GM19467 (cell line): ENCODE measurements around the gene CST4.
A peak's percentile ranks its signal among the peaks of the same experiment; 100 is the strongest.
"Not testable (repeated sequence)": the region's sequence is repeated elsewhere in the genome, so short reads cannot be mapped to it uniquely, and the experiment has no call there.

Source experiments
- ATAC-seq: cut with Tn5 transposase; IDR thresholded peaks from one replicate; pipeline ENCODE4 v1.9.1; 2021; ENCODE audit warnings: mild to moderate bottlenecking, moderate library complexity; ENCODE audit not compliant: unreplicated experiment

The CST4 gene

DNA sequence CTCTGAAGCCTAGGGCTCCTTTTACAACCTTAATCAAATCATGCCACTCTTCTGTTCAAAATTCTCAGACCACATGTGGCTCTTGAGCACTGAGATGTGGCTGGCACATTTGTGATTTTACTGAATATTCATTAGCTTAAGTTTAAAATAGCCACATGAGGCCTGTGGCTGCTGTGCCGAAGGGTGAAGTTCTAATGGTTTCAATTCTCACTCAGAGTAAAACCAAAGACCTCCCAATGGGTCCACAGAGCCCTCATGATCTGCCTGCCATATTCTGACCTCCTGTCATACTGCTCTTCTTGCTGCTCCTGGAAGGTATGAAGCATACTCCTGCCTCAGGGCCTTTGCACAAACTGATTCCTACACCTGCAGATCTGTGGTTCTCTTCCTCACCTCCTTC lies 43.3 kb downstream of the CST4 start:
- no peak for ATAC-seq

- ATAC-seq, result no peak
Observed at GRCh38 chr20:23644164-23644563, 44.7 kb downstream of the CST4 start.

DNA sequence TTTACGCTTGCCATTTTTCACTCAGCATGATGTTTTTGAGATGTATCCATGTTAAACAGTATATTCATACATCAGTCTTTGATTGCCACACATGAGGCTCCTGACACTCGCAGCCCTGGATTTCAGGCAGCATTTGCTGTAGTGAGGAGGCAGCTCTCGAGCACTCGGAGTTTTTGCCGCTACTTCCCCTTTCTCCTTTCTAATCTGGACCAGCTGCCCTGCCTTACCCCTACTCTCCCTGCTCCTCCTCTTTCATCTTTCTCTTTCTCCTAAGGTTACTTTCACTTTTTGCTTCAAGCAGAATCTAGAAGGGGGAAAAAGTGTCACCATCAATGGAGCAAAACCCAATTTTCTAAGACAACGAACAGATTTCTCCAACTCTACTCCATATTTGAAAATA lies 45.2 kb downstream of the CST4 start:
- peak; percentile 43 for ATAC-seq

DNA sequence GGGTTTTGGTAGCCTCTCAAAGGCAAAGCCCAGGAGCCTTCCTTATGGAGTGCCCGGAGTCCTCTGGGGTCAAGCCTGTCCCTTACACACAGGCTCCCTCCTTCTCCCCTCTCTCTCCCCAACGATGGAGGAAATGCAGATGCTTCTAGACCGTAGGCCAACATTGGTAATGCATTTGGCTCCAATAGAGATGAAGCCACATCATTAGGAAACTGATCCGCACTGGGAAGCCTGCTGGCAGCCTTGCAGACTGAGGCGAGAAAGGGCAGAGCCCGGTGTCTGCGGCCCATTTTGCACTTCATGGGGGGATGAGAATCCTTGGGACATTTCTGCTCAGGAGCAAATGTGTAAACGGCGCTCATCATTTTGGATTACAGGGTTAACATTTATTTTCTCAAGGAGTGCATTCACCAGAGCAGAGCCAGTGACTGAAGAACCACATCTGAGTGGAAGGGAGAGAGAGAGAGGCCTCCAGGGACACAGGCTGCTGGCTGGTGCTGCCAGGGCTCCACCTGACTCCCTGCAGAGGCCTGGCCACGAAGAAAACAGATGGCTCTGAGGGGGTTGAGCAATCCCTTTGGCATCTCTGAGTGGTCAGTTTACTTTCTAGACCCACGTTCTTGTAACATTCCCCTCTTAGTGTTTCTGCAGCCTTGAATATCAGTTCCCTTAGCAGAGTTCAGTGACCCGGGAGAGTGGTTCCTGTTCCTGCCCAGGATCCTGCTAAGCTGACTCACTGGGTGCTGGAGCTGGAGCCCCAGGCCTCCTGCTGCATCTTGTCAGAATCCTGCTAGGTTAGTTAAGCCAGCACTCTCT lies 46.7 kb downstream of the CST4 start:
- ATAC-seq, result no peak

DNA sequence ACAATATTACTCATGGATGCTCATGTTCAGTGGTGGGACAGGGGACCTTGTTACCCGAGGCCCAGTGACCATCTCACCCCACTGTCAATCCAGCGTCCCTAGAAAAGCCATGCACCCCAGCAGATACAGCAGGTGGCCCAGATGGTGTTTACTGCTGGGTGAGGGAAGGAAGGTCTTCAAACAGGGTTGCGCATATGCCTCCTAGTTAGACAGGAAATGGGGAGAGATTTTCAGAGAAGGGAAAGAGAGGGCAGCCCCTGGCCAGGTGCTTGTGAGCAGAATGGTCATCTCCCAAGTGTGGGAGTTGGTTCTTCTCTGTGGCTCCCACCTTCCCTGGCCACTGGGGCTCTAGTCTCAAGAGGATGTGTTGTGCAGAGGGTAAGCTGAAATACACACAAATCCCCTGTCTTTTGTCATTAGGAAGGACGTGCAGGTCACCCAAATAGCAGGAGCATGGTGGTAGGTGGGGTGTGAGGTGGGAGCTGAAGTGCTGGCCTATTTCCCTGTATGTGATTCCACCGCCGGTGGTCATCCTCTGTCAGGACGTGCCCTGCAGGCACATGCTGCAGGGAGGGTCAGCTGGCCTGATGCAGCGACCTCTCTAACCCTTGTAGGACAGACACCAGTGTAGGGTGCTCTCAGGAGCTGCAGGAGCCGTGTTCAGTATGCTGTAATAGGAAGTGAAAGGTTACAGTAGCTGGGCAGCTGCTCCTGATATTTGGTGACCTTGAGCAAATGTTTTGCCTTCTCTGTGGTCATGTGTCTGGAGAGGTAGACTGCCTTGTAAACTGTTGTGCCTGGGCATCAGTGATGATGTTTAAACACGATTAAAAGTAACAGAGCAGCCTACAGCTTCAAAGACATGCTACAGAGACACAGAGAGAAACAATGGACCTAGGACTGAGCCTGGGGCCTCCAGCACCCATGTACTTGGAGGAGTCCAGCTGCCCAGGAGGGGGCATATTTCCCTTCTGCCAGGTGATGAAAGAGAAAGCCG lies 47.9 kb downstream of the CST4 start:
- ATAC-seq, result no peak

DNA sequence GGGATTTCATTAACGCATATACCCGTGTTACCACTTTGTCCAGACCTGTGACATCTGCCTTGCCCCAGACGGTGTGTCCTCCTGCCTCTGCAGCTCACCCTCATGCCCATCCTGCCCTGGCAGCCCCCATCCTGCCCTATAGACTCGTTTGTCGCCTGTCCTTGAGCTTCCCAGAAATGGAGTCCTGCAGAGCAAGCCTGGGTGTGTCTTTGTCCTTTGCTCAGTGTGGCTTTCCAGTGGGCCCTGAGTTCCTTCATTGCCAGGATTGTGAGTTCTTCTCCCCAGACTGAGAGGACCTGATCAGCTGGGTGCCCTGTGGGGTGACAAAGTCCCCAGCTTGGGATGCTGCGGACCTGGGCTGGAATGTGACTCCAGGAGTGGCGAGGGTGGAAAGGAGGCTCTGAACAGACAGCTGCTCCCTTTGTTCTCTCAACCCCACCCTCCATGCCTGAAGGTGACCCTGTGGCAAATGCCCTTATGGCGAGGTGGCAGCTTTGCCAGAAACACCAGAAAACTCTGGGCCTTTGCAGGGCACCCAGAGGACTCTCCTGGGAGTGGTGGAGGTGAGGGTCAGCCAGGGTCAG lies 48.7 kb downstream of the CST4 start:
- ATAC-seq, result no peak

GRCh38 chr20:23639490-23639958 lies 49.3 kb downstream of the CST4 start:
- ATAC-seq, result no peak

DNA sequence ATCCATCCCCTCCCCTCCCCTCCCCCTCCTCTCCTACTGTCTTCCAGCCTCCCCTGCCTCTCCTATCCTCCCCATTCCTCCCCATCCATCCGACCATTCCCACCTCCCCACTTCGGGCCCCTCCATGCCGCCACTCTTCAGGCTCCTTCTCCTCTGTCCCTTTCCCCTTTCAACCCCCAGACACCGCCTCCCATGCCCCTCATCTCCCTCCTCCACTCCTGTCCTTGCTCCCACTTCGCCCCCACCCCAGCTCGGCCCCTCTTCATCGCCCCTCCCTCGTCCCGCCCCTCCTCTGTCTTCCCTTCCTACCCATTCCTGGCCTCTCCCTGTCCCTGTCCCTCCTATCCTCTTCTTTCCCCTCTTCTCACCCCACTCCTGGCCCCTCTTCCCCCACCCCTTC lies 50.5 kb downstream of the CST4 start:
- no peak for ATAC-seq

DNA sequence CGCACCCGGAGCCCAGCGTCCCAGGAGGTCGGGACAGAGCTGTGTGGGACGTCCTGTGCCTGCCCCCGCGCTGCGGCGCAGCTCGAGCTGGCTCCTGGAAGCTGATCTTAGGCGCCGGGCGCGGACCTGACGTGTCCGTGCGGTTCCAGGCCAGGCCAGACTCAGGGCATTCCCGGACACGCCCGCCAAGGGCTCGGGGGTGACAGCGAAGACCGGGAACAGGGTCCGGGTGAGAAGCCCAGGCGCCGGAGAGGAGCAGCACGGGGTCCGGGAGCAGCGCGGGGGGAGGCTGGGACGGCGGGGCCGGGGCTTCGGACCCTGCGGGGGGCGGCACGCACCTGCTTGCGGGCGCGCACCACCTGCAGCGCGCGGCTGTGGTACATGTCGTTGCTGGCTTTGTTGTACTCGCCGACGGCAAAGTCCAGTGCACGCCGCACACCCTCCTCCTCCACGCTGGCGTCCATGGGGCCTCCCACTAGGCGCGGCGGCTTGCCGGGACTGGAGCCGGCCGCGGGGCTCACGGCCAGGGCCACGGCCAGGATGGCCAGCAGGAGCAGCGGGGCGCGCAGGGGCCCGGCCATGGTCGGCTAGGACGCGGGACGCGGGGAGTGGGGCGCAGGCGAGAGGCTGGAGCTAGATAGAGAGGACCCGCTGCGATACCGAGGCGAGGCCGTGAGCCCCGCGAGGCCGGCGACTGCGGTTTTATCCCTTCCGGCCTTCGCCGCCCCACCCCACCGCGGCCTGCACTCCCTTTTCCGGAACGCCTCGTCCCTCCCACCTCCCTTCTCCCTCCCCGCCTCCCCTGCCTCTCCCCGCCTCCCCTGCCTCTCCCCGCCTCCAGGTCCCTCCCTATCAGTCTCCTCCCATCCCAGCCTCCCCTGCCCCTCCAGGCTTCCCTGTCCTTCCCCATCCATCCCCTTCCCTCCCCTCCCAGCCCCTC lies 51.3 kb downstream of the CST4 start, which contains the start of gene CST3:
Gene CST3 (minus strand): TSS at position 674 of the 940 bp plus-strand sequence. CDS start 93 bp downstream, at position 581.
- ATAC-seq, result peak; percentile 53

DNA sequence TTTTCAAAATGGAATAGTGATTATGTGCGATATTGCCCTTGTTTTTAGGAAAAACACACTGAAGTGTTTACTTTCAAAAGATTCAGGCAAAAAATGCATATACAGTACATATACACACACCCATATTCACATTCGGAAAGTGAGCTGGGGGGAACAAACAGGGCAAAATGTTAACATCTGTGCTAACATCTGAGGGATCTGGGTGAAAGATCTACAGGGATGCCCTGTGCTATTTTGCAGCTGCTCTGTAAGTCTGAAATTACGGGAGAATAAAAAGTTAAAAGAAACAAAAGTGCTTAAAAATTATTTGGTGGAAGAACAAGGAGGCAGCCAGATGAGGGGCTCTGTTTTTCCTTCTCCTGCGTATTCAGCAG lies 51.9 kb downstream of the CST4 start:
- no peak for ATAC-seq

- ATAC-seq, result no peak
Observed at GRCh38 chr20:23636182-23636907, 52.5 kb downstream of the CST4 start.

- ATAC-seq, result not testable (repeated sequence)
Observed at GRCh38 chr20:23635768-23636090, 53.1 kb downstream of the CST4 start.
